ENCODE measurements around the gene CLCN6.

Gene CLCN6

GRCh38 chr1:11880911-11881748 is 75.1 kb downstream of the CLCN6 start:
- peak; percentile 21 for DNase-seq

GRCh38 chr1:11881749-11882441 is 75.9 kb downstream of the CLCN6 start:
- DNase-seq, result no peak

GRCh38 chr1:11882814-11883538 is 77.0 kb downstream of the CLCN6 start:
- DNase-seq, result no peak

GRCh38 chr1:11885916-11886315 is 79.9 kb downstream of the CLCN6 start:
- peak; percentile 85 for DNase-seq

GRCh38 chr1:11886986-11887665 is 81.1 kb downstream of the CLCN6 start:
- peak; percentile 44 for DNase-seq

- DNase-seq, result no peak
Measured at GRCh38 chr1:11887666-11888007, 81.6 kb downstream of the CLCN6 start.

- no peak for DNase-seq
Measured at GRCh38 chr1:11888206-11888876, 82.3 kb downstream of the CLCN6 start.

- DNase-seq, result no peak
Measured at GRCh38 chr1:11888877-11889208, 82.9 kb downstream of the CLCN6 start.

GRCh38 chr1:11891433-11892186 is 85.6 kb downstream of the CLCN6 start:
- DNase-seq, result no peak
